ENCODE results near the gene GUCA2A. TPM values are rescaled to one million over a fixed set of nuclear protein-coding genes. Genes with fewer than 3 reads are reported as not detected.

GUCA2A gene
- total and polyA plus RNA-seq, 2 donors from 2014 or later, result not detected

DNA sequence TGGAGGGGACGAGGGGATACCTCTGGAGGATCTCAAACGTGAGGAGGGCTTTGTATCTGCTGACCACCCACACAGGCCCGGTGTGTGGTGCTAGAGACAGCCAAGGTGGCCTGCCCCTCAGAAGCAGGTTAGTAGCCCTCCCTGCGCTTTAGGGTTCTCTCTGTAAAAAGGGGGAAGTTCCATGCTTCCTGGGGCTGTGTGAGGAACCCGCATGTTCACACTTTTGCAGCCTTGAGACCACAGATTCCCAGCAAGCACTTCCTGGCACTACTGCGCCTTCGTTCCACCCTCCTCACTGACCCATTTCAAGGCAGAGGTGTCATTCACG is 19.2 kb downstream of the GUCA2A start:
- Histone ChIP-seq H3K9ac (ENCODE audit: low read length in 3 of 3) (no peak overlapping the region), H3K36me3 (ENCODE audit: control insufficient read depth in 2 of 3, insufficient read depth in 3 of 3, low read length in 3 of 3) (no peaks in the 10 kb centered on the region), H3K27ac (ENCODE audit: low read depth in 2 of 2, low read length in 2 of 2) (no peak overlapping the region), H3K4me1 (ENCODE audit: control insufficient read depth in 2 of 3, insufficient read depth in 2 of 3, low read depth in 1 of 3, low read length in 3 of 3) (peaks cover 0 to 5% (median 0%) of the 10 kb centered on the region in 3 donors), H3K4me3 (ENCODE audit: low read length in 3 of 3) (no peak overlapping the region), H3K27me3 (ENCODE audit: control insufficient read depth, insufficient read depth, low read length) (peaks cover 3% of the 10 kb centered on the region), H3K9me3 (ENCODE audit: control insufficient read depth in 2 of 3, insufficient read depth in 1 of 3, low read length in 3 of 3) (no peaks in the 10 kb centered on the region)
- DNase-seq, result no peak
- no peak for FAIRE-seq
- intact Hi-C loops (cut with DNase I), result no loop called here
- TF ChIP-seq, protein P1, sequence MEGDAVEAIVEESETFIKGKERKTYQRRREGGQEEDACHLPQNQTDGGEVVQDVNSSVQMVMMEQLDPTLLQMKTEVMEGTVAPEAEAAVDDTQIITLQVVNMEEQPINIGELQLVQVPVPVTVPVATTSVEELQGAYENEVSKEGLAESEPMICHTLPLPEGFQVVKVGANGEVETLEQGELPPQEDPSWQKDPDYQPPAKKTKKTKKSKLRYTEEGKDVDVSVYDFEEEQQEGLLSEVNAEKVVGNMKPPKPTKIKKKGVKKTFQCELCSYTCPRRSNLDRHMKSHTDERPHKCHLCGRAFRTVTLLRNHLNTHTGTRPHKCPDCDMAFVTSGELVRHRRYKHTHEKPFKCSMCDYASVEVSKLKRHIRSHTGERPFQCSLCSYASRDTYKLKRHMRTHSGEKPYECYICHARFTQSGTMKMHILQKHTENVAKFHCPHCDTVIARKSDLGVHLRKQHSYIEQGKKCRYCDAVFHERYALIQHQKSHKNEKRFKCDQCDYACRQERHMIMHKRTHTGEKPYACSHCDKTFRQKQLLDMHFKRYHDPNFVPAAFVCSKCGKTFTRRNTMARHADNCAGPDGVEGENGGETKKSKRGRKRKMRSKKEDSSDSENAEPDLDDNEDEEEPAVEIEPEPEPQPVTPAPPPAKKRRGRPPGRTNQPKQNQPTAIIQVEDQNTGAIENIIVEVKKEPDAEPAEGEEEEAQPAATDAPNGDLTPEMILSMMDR (IDR thresholded peaks at IDR 0.05; ENCODE audit: borderline replicate concordance, extremely low read depth, insufficient read depth), result no peak

DNA sequence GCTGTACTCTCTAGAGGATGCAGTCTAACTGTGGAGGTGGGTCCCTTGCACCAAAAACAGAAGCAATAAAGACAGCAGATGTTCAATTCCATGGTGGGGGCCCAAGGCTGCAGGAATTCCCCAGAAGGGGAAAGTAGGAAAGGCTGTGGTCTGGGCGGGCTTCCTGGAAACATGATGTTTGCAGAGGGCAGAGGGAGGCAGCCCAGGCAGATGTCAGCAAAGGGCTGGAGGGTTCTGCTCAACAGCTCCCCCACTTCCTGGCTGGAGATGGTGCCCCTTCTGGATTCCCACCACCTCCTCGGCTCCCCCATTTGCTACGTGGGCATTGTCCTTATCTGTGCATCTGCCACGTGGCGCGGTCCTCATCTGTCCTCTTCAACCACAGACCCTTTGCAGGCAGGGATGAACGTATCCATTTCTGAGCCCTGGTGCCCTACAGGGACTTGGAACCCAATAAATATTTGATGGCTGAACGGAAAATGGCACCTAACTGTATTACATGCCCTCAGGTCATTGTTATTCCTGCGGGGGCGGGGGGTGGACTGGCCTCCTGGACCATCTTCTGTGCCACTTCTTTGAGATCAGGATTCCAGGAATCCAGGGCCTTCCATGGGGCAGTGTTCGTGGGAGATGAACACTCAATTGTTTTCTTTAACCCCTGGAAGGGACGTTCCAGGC is 19.7 kb downstream of the GUCA2A start:
- DNase-seq (peak in 1 of 5 donors; percentile 7), FAIRE-seq (no peak)
- intact Hi-C loops (cut with DNase I), result no loop called here
- Histone ChIP-seq H3K9ac (ENCODE audit: low read length in 3 of 3) (no peak overlapping the region), H3K27ac (ENCODE audit: low read depth in 2 of 2, low read length in 2 of 2) (no peak overlapping the region), H3K4me1 (ENCODE audit: control insufficient read depth in 2 of 3, insufficient read depth in 2 of 3, low read depth in 1 of 3, low read length in 3 of 3) (peaks cover 0 to 5% (median 0%) of the 10 kb centered on the region in 3 donors), H3K4me3 (ENCODE audit: low read length in 3 of 3) (no peak overlapping the region), H3K27me3 (ENCODE audit: control insufficient read depth, insufficient read depth, low read length) (peaks cover 3% of the 10 kb centered on the region), H3K9me3 (ENCODE audit: control insufficient read depth in 2 of 3, insufficient read depth in 1 of 3, low read length in 3 of 3) (no peaks in the 10 kb centered on the region), H3K36me3 (ENCODE audit: control insufficient read depth in 2 of 3, insufficient read depth in 3 of 3, low read length in 3 of 3) (no peaks in the 10 kb centered on the region)
- TF ChIP-seq, protein P1 (IDR thresholded peaks at IDR 0.05; ENCODE audit: borderline replicate concordance, extremely low read depth, insufficient read depth), result no peak

DNA sequence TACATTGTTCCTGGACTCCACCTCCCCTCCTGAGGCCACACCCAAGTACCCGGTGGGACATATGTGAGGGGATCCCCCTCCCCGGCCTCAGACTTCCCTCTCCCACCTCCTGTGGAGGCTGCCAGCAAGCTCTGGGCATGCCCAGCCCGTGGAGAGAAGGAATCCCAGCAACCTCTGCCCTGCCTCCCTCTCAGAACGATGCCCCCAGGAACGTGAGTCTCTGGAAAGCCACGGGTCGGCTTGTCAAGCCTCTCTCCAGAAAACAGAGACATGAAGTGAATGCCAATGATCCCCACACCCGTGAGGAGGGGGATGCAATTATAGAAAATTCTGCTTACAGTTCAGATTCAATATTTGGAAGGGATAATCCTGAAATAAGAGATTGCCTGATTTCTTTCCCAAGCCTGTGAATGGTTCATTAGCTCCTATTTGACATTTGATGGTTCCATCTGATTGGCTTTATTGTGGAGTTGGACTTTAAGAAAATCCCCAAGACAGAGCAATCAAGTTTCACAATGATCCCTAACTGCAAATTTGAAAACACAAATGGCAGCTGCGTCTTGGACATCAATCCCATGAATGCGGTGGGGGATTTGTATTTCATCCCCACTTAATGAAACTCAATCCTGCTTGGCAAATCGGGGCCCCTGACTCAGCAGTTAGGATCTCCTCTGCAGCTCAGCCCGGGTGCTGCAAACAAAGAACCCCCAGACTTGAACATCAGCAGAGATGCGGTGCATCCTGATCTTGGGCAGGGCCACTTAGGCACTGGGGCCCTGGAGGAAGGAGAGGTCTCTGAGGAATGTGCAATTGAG is 20.4 kb downstream of the GUCA2A start:
- DNase-seq (no peak), FAIRE-seq (no peak)
- H3K27me3 ChIP-seq (ENCODE audit: control insufficient read depth, insufficient read depth, low read length), result peaks cover 3% of the 10 kb centered on the region
- no peak overlapping the region for H3K9ac ChIP-seq (ENCODE audit: low read length in 3 of 3)
- H3K4me1 ChIP-seq (ENCODE audit: control insufficient read depth in 2 of 3, insufficient read depth in 2 of 3, low read depth in 1 of 3, low read length in 3 of 3), result peaks cover 0 to 5% (median 0%) of the 10 kb centered on the region in 3 donors
- H3K4me3 ChIP-seq (ENCODE audit: low read length in 3 of 3), result no peak overlapping the region
- H3K27ac ChIP-seq (ENCODE audit: low read depth in 2 of 2, low read length in 2 of 2), result no peak overlapping the region
- H3K36me3 ChIP-seq (ENCODE audit: control insufficient read depth in 2 of 3, insufficient read depth in 3 of 3, low read length in 3 of 3), result no peaks in the 10 kb centered on the region
- intact Hi-C loops (cut with DNase I), result no loop called here
- no peaks in the 10 kb centered on the region for H3K9me3 ChIP-seq (ENCODE audit: control insufficient read depth in 2 of 3, insufficient read depth in 1 of 3, low read length in 3 of 3)
- TF ChIP-seq, protein P1 (IDR thresholded peaks at IDR 0.05; ENCODE audit: borderline replicate concordance, extremely low read depth, insufficient read depth), result no peak

All from kidney (tissue), 14 donors.